Measurements from ENCODE around the gene VAC14. TPM values are rescaled to one million over a fixed set of nuclear protein-coding genes. Genes with fewer than 3 reads are reported as not detected.

The VAC14 gene
- total RNA-seq, 1 experiment from 2014 or later: 35.3 TPM

- CTCF ChIA-PET: no interaction called here
These were observed 137.2 kb downstream of the VAC14 start for GRCh38 chr16:70663524-70664324.

More at GRCh38 chr16:70663524-70664324, 137.2 kb downstream of the VAC14 start:
- BruUV-seq (replicated peaks): no TSS peak
- no peak for ATAC-seq
- no peak overlapping the region for H3K9ac ChIP-seq (ENCODE audit: low read length)
- H3K27me3 ChIP-seq (ENCODE audit: insufficient read depth, low read length): no peaks in the 10 kb centered on the region
- TF ChIP-seq ZNF274 (IDR thresholded peaks at IDR 0.05; ENCODE audit: low read depth, low read length) (no peak), TCF7L2 (IDR thresholded peaks at IDR 0.05; ENCODE audit: borderline replicate concordance, extremely low read depth, insufficient read depth, insufficient read length) (no peak), RAD21 (IDR thresholded peaks at IDR 0.05; ENCODE audit: low read depth) (no peak), POLR2AphosphoS5 (IDR thresholded peaks at IDR 0.05; ENCODE audit: low read depth, low read length) (no peak), ATF3 (IDR thresholded peaks at IDR 0.05) (no peak), REST (IDR thresholded peaks at IDR 0.05; ENCODE audit: low read depth) (no peak), SIN3A (IDR thresholded peaks at IDR 0.05; ENCODE audit: low read depth) (no peak), CTCF (IDR thresholded peaks at IDR 0.05 in 2 of 3, conservative IDR thresholded peaks at IDR 0.05 in 1 of 3; ENCODE audit: borderline replicate concordance in 1 of 3, insufficient read depth in 1 of 3, low read depth in 2 of 3, low read length in 2 of 3) (no peak), ZFX (IDR thresholded peaks at IDR 0.05) (no peak), SRF (IDR thresholded peaks at IDR 0.05; ENCODE audit: low read depth) (no peak), SP1 (IDR thresholded peaks at IDR 0.05; ENCODE audit: low read depth) (no peak), ELF1 (IDR thresholded peaks at IDR 0.05; ENCODE audit: borderline replicate concordance, low read depth) (no peak), FOSL1 (IDR thresholded peaks at IDR 0.05; ENCODE audit: low read depth) (no peak), EZH2phosphoT487 (IDR thresholded peaks at IDR 0.05; ENCODE audit: borderline replicate concordance) (no peak), MAX (IDR thresholded peaks at IDR 0.05) (no peak), ZBTB33 (IDR thresholded peaks at IDR 0.05; ENCODE audit: extremely low read depth, insufficient replicate concordance, low read length) (no peak), EZH2 (IDR thresholded peaks at IDR 0.05) (no peak)
- no peaks in the 10 kb centered on the region for H3K9me3 ChIP-seq (ENCODE audit: control insufficient read depth in 1 of 2, insufficient read depth in 1 of 2, low read depth in 1 of 2, low read length in 2 of 2)
- POLR2A ChIA-PET: no interaction called here
- H3K79me2 ChIP-seq (ENCODE audit: insufficient read depth, low read length): no peaks in the 10 kb centered on the region
- no peak for DNase-seq (ENCODE audit: low read depth, low spot score)
- intact Hi-C loops (cut with micrococcal nuclease): no loop called here
- no peak overlapping the region for H3K4me2 ChIP-seq (ENCODE audit: low read length)
- no peak overlapping the region for H3K27ac ChIP-seq (ENCODE audit: low read depth, low read length)
- H3K4me3 ChIP-seq (replicated peaks in 1 of 2; ENCODE audit: low read depth in 1 of 2, low read length in 2 of 2): no peak overlapping the region
- RAD21 ChIA-PET (ENCODE audit: low non-redundant PET in 1 of 2, low total read pairs in 2 of 2, uncharacterized antibody in 2 of 2, unreplicated experiment in 2 of 2): no interaction called here
- no peaks in the 10 kb centered on the region for H4K20me1 ChIP-seq (ENCODE audit: insufficient read depth)
- H3K9me2 ChIP-seq (ENCODE audit: insufficient read depth): no peaks in the 10 kb centered on the region
- H2AFZ ChIP-seq (ENCODE audit: low read depth, low read length, poor library complexity, severe bottlenecking): no peak overlapping the region
- H3K4me1 ChIP-seq (ENCODE audit: control insufficient read depth in 1 of 2, insufficient read depth in 2 of 2, low read length in 2 of 2): no peaks in the 10 kb centered on the region
- H3K36me3 ChIP-seq (ENCODE audit: control insufficient read depth in 1 of 2, insufficient read depth in 2 of 2, low read length in 2 of 2): peaks cover 0 to 6% of the 10 kb centered on the region in 2 experiments; a peak in 2 of 4 replicates
